K562 (cell line): ENCODE measurements around the gene COL5A3. TPM values are rescaled to one million over a fixed set of nuclear protein-coding genes. Genes with fewer than 3 reads are reported as not detected.

ENCODE experiments used
- ATAC-seq: fragments of 200-7000 bp; cut with Tn5 transposase; 3 replicates; pipeline ENCODE4 v1.9.1; 2020; ENCODE audit warnings: moderate library complexity
- BruUV-seq: library from RNA; stranded (reverse); fragments of 400-500 nt; replicated peaks from 2 replicates; lab custom pipeline; 2021; lab: Mats Ljungman, UMichigan
- CTCF ChIA-PET: fragments of 300-600 bp; formaldehyde crosslinking; extraction: SDS; loops from one replicate; lab custom pipeline; 2021; ENCODE audit warnings: low intra/inter-chr PET ratio; lab: Yijun Ruan, JAX
- POLR2A ChIA-PET: fragments of 300-600, 350-650 bp; sonication (Branson Sonifier 250); formaldehyde crosslinking; extraction: SDS; loops from one replicate; lab custom pipeline; 2021; ENCODE audit warnings: antibody characterized with exemption, inconsistent platforms; lab: Yijun Ruan, JAX
- DNase-seq, 4 experiments: peaks; one replicate each; pipeline versions ENCODE4 v3.0.0 to v3.0.0-alpha.2; 2011 to 2018; ENCODE audit warnings: low spot score in 3 of 4, mixed read lengths in 3 of 4; ENCODE audit errors: extremely low read depth in 1 of 4
- FAIRE-seq: peaks from 2 replicates; lab custom pipeline; 2011; peaks lifted over from hg19 to GRCh38; lab: Jason Lieb, UNC
- H2AFZ ChIP-seq: 2 replicates; pipeline ENCODE4 v1.6.0; 2011; ENCODE audit warnings: low read depth, low read length, control low read depth, inconsistent platforms
- H3K27ac ChIP-seq: fragments of 200-600 bp; 3 replicates; pipeline ENCODE4 v1.8.0; 2011; ENCODE audit warnings: low read depth, mild to moderate bottlenecking, control low read depth, inconsistent platforms, low read length, moderate library complexity, mixed read lengths; ENCODE audit errors: extremely low read depth
- H3K27me3 ChIP-seq, 2 experiments: fragments of 300-600 bp in 1 of 2; 2 replicates in 1 of 2; 3 replicates in 1 of 2; pipeline versions ENCODE4 v1.6.0 to v1.8.0; 2011; ENCODE audit warnings: inconsistent platforms in 2 of 2, low read length in 2 of 2, mild to moderate bottlenecking in 1 of 2, mixed read lengths in 1 of 2, moderate library complexity in 1 of 2; ENCODE audit not compliant: control insufficient read depth in 2 of 2, insufficient read depth in 2 of 2
- H3K36me3 ChIP-seq: fragments of 300-600 bp; 3 replicates; pipeline ENCODE4 v1.8.0; 2011; ENCODE audit warnings: mild to moderate bottlenecking, low read length, inconsistent platforms; ENCODE audit not compliant: control insufficient read depth, insufficient read depth
- H3K4me1 ChIP-seq, 2 experiments: fragments of 200-600 bp in 1 of 2; replicated peaks in 1 of 2; 2 replicates in 1 of 2; 3 replicates in 1 of 2; pipeline versions ENCODE4 v1.5.1 to v1.8.0; 2011; ENCODE audit warnings: inconsistent platforms in 2 of 2, low read length in 2 of 2, mild to moderate bottlenecking in 1 of 2, mixed read lengths in 1 of 2, moderate library complexity in 1 of 2; ENCODE audit not compliant: control insufficient read depth in 2 of 2, insufficient read depth in 2 of 2
- H3K4me2 ChIP-seq: 2 replicates; pipeline ENCODE4 v1.6.1; 2011; ENCODE audit warnings: low read length, control low read depth, inconsistent platforms, mixed read lengths; ENCODE audit not compliant: insufficient read depth
- H3K4me3 ChIP-seq: fragments of 200-600 bp; sonication (generic), shearing (Covaris generic); 2 replicates; pipeline ENCODE4 v1.5.1; 2016; ENCODE audit warnings: control low read depth, inconsistent platforms
- H3K79me2 ChIP-seq: fragments of 200-600 bp; 3 replicates; pipeline ENCODE4 v1.8.0; 2011; ENCODE audit warnings: low read length, inconsistent platforms; ENCODE audit not compliant: control insufficient read depth, insufficient read depth
- H3K9ac ChIP-seq, 2 experiments: 2 replicates each; pipeline versions ENCODE4 v1.6.0 to v1.6.1; 2011; ENCODE audit warnings: low read depth in 2 of 2, low read length in 2 of 2, control low read depth in 1 of 2, inconsistent platforms in 1 of 2, mild to moderate bottlenecking in 1 of 2, mixed read lengths in 1 of 2; ENCODE audit not compliant: insufficient read depth in 1 of 2
- H3K9me1 ChIP-seq: one replicate; pipeline ENCODE4 v1.6.0; 2011; ENCODE audit warnings: inconsistent platforms, mild to moderate bottlenecking, low read length, moderate library complexity; ENCODE audit not compliant: control insufficient read depth, insufficient read depth
- H3K9me3 ChIP-seq: replicated peaks from 2 replicates; pipeline ENCODE4 v1.5.1; 2011; ENCODE audit warnings: low read depth, low read length, inconsistent platforms; ENCODE audit not compliant: control insufficient read depth, insufficient read depth
- H4K20me1 ChIP-seq: replicated peaks from 2 replicates; pipeline ENCODE4 v1.6.1; 2011; ENCODE audit warnings: low read length, inconsistent platforms, mixed read lengths; ENCODE audit not compliant: control insufficient read depth, insufficient read depth
- DLX4 ChIP-seq: fragments of 250-450 bp; sonication (Bioruptor Pico); IDR thresholded peaks from 2 replicates; pipeline ENCODE4 v1.6.1; 2021; ENCODE audit warnings: mild to moderate bottlenecking
- MBD1 ChIP-seq: fragments of 250-450 bp; sonication (Bioruptor Pico); IDR thresholded peaks from 2 replicates; pipeline ENCODE4 v1.8.0; 2022; ENCODE audit warnings: inconsistent platforms
- NR3C1 ChIP-seq: sonication (generic); formaldehyde crosslinking; IDR thresholded peaks from 2 replicates; pipeline ENCODE4 v1.8.1; 2022; ENCODE audit warnings: missing genetic modification reagents
- PHF21A ChIP-seq: fragments of 450-650 bp; IDR thresholded peaks from 2 replicates; pipeline ENCODE4 v1.6.1; 2017; ENCODE audit warnings: low read depth, borderline replicate concordance
- TARDBP ChIP-seq: fragments of 450-650 bp; IDR thresholded peaks from 2 replicates; pipeline ENCODE4 v1.6.1; 2016
- TEAD4 ChIP-seq, 2 experiments: sonication (generic) in 1 of 2; formaldehyde crosslinking in 1 of 2; IDR thresholded peaks; 2 replicates each; pipeline versions ENCODE4 v1.6.1 to v1.8.0; 2012 to 2022; ENCODE audit warnings: borderline replicate concordance in 1 of 2, inconsistent platforms in 1 of 2, low read length in 1 of 2, mild to moderate bottlenecking in 1 of 2, missing genetic modification reagents in 1 of 2
- TSC22D4 ChIP-seq: fragments of 450-650 bp; IDR thresholded peaks from 2 replicates; pipeline ENCODE4 v1.6.1; 2016; ENCODE audit warnings: missing genetic modification characterization, missing biosample characterization, control low read depth
- ZKSCAN1 ChIP-seq: fragments of 150-350 bp; IDR thresholded peaks from 2 replicates; pipeline ENCODE4 v1.6.1; 2016; ENCODE audit warnings: low read depth, low read length
- ZNF121 ChIP-seq: sonication (generic); formaldehyde crosslinking; conservative IDR thresholded peaks from 2 replicates; pipeline ENCODE4 v1.8.0; 2022; ENCODE audit warnings: missing genetic modification reagents
- ZNF24 ChIP-seq: fragments of 450-650 bp; IDR thresholded peaks from 2 replicates; pipeline ENCODE4 v1.6.1; 2016
- ZNF584 ChIP-seq: fragments of 200-800 bp; sonication (Bioruptor generic); IDR thresholded peaks from 2 replicates; pipeline ENCODE4 v1.6.1; 2016; ENCODE audit warnings: low read depth, mild to moderate bottlenecking, missing genetic modification characterization, missing compliant biosample characterization
- WGBS: fragments of 100-300 bp; shearing (Covaris generic); methylation state at CpG from one replicate; pipeline ENCODE4 v1.1.6; 2016; ENCODE audit warnings: low coverage, mixed read lengths; ENCODE audit not compliant: insufficient coverage; ENCODE audit errors: missing lambda C conversion rate; 5-methylcytosine and 5-hydroxymethylcytosine counted together
- in situ Hi-C: fragments of 300-500 bp; cut with MboI; formaldehyde crosslinking; loops from 4 replicates; pipeline ENCODE4 v1.15.0; 2018; ENCODE audit warnings: inconsistent platforms, mixed read lengths
- intact Hi-C: fragments of 100-400 bp; cut with micrococcal nuclease; formaldehyde crosslinking; loops from 2 replicates; pipeline ENCODE4 v1.14.2; 2022
- polyA plus RNA-seq, 8 experiments: library from polyadenylated mRNA; depleted of rRNA in 4 of 8; stranded (reverse) in 5 of 8; unstranded in 3 of 8; fragments of >200 nt; fragmentation: Nextera tagmentation in 2 of 8; fragmentation: Illumina TruSeq in 1 of 8; extraction: Ambion mirVana in 2 of 8; extraction: Trizol in 1 of 8; gene quantifications; 2 replicates each; pipeline versions ENCODE4 v1.2.1 to v1.2.3, GENCODE V29; 2011 to 2014; ENCODE audit warnings: inconsistent platforms in 1 of 8, missing spikeins in 1 of 8
- total RNA-seq, 7 experiments: library from RNA; depleted of rRNA in 6 of 7; stranded (reverse); fragments of >200 nt in 6 of 7; fragmentation: Illumina TruSeq in 2 of 7; extraction: Trizol in 2 of 7; gene quantifications; 2 replicates each; pipeline versions ENCODE4 v1.2.1 to v1.2.3, GENCODE V29; 2011 to 2021; ENCODE audit warnings: low replicate concordance in 1 of 7

Gene COL5A3
- total and polyA plus RNA-seq, 9 of the 15 experiments (the other 6 are each of a cell fraction or from before 2014, with no cell fraction given) = 0.01 to 0.02 TPM; not detected in 7

- peaks cover 0 to 6% of the 10 kb centered on the region in 2 experiments; a peak in 2 of 5 replicates for H3K27me3 ChIP-seq
- peaks cover 3 to 10% of the 10 kb centered on the region in 2 experiments; a peak in 3 of 5 replicates for H3K4me1 ChIP-seq
- intact Hi-C loops (loop anchor here (5.0 kb wide), 3 partner anchors 181 to 456 kb away; partner anchors contain the start of genes MRPL4 and P2RY11), in situ Hi-C loops (loop anchor here (10.0 kb wide), 1 partner anchor 93 kb away; no protein-coding TSS in a partner anchor)
- H3K4me2 ChIP-seq = no peak overlapping the region
- no peaks in the 10 kb centered on the region for H3K9me1 ChIP-seq
- H3K4me3 ChIP-seq = no peak overlapping the region
- BruUV-seq = no TSS peak
- no peaks in the 10 kb centered on the region for H3K36me3 ChIP-seq
- CTCF ChIA-PET = interaction anchor here (0.9 to 2.4 kb wide), 6 partner anchors 8 to 458 kb away, joined by 3 to 15 read pairs (median 5); no protein-coding TSS in a partner anchor
- ATAC-seq (no peak), FAIRE-seq (no peak), DNase-seq (no peak)
- TF ChIP-seq PHF21A = no peak
- TF ChIP-seq TSC22D4 (tag) = no peak
- TF ChIP-seq ZNF121 (CRISPR knock-in tag) = peak; percentile 75
- TF ChIP-seq DLX4 (CRISPR knock-in tag) = no peak
- TF ChIP-seq TEAD4 (IDR thresholded peaks at IDR 0.05; ENCODE audit: low read length) = no peak
- no peak for TF ChIP-seq TEAD4 (CRISPR knock-in tag; IDR thresholded peaks at IDR 0.05; ENCODE audit: borderline replicate concordance)
- TF ChIP-seq ZNF24 = no peak
- no peak for TF ChIP-seq TARDBP
- no peak for TF ChIP-seq ZNF584 (CRISPR knock-in tag)
- peak; percentile 35; the same call in 1 of the 2 replicates for TF ChIP-seq ZKSCAN1
- TF ChIP-seq NR3C1 (CRISPR knock-in tag) = no peak
- TF ChIP-seq MBD1 = no peak
- no peaks in the 10 kb centered on the region for H4K20me1 ChIP-seq
- H3K9me3 ChIP-seq = no peaks in the 10 kb centered on the region
- POLR2A ChIA-PET = interaction anchor here (2.0 kb wide), 1 partner anchor 183 kb away, joined by 7 read pairs; no protein-coding TSS in a partner anchor
- H3K27ac ChIP-seq = no peak overlapping the region
- no peak overlapping the region for H3K9ac ChIP-seq
- WGBS = 18% methylated on average over 1 of the region's 1 CpG
- H2AFZ ChIP-seq = no peak overlapping the region
- no peaks in the 10 kb centered on the region for H3K79me2 ChIP-seq
These were observed 78.7 kb downstream of the COL5A3 start for GRCh38 chr19:9931629-9932028.
